GM21737 (cell line): ENCODE results near the gene LARGE1.

Experiments
- ATAC-seq: cut with Tn5 transposase; IDR thresholded peaks from one replicate; pipeline ENCODE4 v1.9.1; 2021; ENCODE audit warnings: mild to moderate bottlenecking, moderate library complexity; ENCODE audit not compliant: unreplicated experiment

The LARGE1 gene

GRCh38 chr22:33538277-33538885 lies 381.9 kb downstream of the LARGE1 start:
- ATAC-seq = no peak

GRCh38 chr22:33537059-33537458 lies 383.2 kb downstream of the LARGE1 start:
- ATAC-seq = no peak

- ATAC-seq = no peak
Measured at GRCh38 chr22:33535937-33536875, 384.1 kb downstream of the LARGE1 start.

GRCh38 chr22:33529424-33530113 lies 390.7 kb downstream of the LARGE1 start:
- no peak for ATAC-seq

- ATAC-seq = no peak
Measured at GRCh38 chr22:33528183-33528582, 392.1 kb downstream of the LARGE1 start.

- ATAC-seq = no peak
Measured at GRCh38 chr22:33526434-33527107, 393.7 kb downstream of the LARGE1 start.

- ATAC-seq = no peak
Measured at GRCh38 chr22:33524511-33525260, 395.6 kb downstream of the LARGE1 start.

- ATAC-seq = no peak
Measured at GRCh38 chr22:33521879-33522665, 398.2 kb downstream of the LARGE1 start.

GRCh38 chr22:33520904-33521780 lies 399.1 kb downstream of the LARGE1 start:
- ATAC-seq = no peak

GRCh38 chr22:33519974-33520903 lies 400.0 kb downstream of the LARGE1 start:
- ATAC-seq = no peak

GRCh38 chr22:33519071-33519973 lies 401.0 kb downstream of the LARGE1 start:
- no peak for ATAC-seq

- no peak for ATAC-seq
Measured at GRCh38 chr22:33518405-33518804, 401.9 kb downstream of the LARGE1 start.

GRCh38 chr22:33515795-33516194 lies 404.5 kb downstream of the LARGE1 start:
- no peak for ATAC-seq

GRCh38 chr22:33513388-33514338 lies 406.6 kb downstream of the LARGE1 start:
- no peak for ATAC-seq

GRCh38 chr22:33512908-33513307 lies 407.4 kb downstream of the LARGE1 start:
- ATAC-seq = no peak
